GM18508 (cell line): ENCODE data around the gene EEPD1.
"Not testable (repeated sequence)": the region's sequence is repeated elsewhere in the genome, so short reads cannot be mapped to it uniquely, and the experiment has no call there.

ENCODE experiments used
- ATAC-seq: cut with Tn5 transposase; IDR thresholded peaks from one replicate; pipeline ENCODE4 v1.9.1; 2021; ENCODE audit warnings: moderate number of reproducible peaks; ENCODE audit not compliant: insufficient read depth, unreplicated experiment

Gene EEPD1

DNA sequence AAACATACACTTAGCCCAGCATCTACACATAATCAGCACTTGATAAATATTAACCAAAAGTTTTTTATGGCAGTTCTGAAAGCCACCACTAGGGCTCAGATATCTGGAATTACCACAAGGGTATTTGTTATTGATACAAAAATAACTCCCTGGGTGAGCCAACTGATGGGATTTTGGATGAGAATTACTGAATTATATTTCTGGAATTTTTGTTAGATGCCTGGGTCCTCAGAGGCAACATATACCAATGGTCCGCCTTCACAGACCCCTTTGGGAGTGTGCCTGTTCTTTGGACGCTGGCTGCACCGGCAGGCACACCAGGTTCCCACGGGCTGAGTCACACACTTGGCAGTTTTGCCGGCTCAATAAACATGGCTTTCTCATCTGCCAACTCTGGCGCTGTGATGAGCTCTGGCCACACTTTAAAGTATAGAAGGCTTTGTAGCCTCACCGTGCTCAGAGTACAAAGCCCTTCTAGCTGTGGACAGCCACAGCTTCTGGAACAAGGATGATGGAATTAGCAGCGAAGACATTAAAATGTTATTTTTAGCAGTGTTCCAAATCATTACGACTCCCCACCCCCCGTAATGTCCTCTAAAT lies 24.5 kb upstream of the EEPD1 start:
- no peak for ATAC-seq

GRCh38 chr7:36129048-36129534 lies 24.0 kb upstream of the EEPD1 start:
- no peak for ATAC-seq

GRCh38 chr7:36130236-36130945 lies 22.7 kb upstream of the EEPD1 start:
- ATAC-seq, result no peak

DNA sequence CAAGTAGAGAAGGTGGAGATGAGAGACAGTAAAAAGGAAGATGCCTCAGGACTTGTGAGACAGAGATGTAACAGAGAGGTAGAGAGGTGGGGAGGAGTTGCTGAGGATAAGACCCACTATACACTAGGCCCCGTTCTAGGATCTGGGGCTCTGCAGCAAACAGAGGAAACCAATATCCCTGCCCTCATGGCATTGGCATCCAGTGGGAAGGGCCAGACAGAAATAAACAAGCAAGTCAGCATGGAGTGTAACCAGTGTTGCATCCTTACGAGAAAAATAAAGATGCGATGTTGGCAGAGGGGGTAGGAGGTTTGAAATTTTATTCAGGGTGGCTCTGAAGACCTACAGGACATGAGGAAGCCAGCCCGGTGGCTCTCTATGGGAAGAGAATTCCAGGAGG lies 22.0 kb upstream of the EEPD1 start:
- no peak for ATAC-seq

- ATAC-seq, result no peak
These were observed 21.6 kb upstream of the EEPD1 start for GRCh38 chr7:36131499-36131898.

DNA sequence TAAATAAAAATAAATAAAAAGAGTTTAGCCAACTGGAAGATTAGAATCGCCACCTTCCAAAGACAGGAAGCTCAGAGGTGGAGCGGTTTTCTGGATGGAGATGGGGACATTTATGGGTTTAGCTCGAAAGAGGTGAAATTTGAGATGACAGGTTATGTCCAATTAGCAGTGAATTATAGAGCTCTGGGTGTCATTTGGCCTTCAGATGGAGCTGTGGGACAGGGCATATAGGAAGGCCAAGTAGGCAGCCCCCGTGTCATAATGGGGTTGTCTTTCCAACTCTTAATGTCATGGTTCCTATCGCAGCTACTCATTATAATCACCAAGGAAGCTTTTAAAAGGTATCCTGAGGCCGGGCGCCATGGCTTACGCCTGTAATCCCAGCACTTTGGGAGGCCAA lies 21.0 kb upstream of the EEPD1 start:
- no peak for ATAC-seq

DNA sequence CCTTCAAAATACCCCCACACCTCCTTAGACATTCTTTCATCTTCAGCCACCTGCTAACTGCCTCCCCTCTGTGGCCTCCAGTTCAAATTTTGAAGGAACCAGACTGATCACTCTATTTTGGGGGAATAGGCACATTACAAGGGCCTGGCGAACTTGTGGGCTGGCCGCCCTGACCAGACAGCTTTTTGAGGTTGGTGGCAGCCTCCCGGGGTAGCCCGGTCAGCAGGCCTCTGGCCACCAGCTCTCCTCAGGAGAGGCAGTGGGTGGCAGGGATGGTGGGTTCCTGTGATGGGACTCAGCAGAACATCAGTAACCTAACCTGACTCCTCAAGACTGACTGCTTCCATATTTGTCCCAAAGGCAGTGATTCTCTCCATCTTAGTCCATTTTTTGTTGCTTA lies 17.4 kb upstream of the EEPD1 start:
- no peak for ATAC-seq

GRCh38 chr7:36137258-36137657 lies 15.8 kb upstream of the EEPD1 start:
- ATAC-seq, result no peak

DNA sequence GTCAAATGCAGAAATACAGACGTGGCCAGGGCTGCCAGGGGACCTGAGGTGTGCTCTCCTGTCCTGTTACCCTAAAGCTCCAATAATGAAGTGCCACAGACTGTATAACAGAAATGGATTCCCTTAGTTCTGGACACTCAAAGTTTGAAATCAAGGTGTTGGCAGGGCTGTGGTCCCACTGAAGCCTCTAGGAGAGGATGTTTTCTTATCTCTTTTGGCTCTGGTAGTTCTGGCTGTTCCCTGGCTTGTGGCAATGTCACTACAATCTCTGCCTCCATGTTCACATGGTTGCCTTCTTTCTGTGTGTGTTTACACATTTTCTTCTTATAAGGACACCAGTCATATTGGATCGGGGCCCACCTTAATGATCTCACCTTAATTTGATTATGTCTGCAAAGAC lies 15.3 kb upstream of the EEPD1 start:
- ATAC-seq, result no peak

DNA sequence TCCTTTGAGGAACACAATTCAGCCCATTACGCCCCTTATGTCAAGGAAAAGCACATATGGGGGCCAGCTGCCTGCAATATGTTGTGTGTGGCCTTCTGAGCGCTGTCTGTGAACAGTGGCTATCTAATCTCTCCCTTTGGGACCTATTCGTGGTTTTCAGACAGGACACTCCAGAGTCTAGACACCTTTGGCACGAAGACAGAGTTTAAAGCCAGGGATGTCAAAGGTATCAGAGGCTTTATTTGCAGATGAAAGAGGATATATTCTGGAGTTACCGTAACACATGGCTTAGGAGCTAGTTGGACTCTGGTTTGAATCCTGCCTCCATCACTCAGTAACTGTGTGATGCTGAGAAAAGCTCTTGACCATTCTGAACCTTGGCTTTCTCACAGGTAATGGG lies 14.8 kb upstream of the EEPD1 start:
- no peak for ATAC-seq

DNA sequence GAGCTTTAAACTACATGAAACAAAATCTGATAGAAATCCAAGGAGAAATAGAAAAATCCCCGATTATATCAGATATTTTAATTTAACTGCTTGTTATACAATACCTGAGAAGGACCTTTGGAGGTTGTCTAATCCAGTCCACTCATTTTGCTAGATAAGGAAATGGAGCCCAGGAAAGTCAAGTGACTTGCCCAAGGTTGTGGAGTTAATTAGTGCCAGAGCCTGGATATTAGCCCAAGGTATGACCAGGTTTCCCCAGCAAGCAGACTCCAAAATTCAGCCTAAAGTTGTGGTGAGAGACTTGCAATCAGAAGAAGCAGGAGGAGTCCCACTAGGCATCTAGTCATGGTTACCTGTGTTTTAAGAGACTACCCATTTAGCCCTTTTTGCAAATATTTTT lies 11.7 kb upstream of the EEPD1 start:
- no peak for ATAC-seq

DNA sequence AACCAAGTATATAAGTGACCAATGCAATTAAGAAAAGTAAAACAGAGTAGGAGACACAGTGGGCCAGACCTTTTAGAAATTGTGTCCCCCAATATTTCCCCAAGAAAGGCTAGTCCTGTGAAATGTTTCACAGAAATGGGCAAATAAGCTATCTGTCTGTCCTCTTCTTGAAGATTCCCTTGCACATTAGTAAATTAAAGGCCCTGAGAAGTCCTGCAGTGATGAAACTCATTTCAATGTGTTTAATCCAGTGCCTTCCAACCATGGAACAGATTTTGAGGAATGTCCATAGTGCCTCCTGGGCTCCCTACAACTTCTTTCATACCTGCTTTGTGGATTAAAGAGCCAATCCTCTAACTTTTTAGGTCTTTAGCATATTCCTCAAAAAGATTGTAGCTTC lies 11.2 kb upstream of the EEPD1 start:
- no peak for ATAC-seq

DNA sequence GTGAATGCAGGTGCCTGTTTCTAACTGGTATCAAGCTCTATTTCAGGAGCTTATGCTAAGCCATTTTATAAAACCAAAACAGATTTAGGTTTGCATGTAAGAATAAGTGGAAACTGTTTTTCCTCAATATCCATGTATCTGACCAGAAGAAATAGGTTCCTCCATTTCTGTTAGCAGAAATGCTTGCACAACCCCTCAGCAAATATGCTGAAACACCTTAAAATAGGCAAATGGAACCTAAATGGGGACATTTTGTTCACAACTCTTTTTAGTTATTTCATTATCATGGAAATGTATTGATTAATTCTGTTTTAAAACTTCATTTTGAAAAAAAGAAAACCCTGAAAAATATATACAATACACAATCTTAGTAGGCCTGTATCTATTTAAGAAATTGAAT lies 8.9 kb upstream of the EEPD1 start:
- ATAC-seq, result no peak

GRCh38 chr7:36145686-36146085 lies 7.4 kb upstream of the EEPD1 start:
- no peak for ATAC-seq

DNA sequence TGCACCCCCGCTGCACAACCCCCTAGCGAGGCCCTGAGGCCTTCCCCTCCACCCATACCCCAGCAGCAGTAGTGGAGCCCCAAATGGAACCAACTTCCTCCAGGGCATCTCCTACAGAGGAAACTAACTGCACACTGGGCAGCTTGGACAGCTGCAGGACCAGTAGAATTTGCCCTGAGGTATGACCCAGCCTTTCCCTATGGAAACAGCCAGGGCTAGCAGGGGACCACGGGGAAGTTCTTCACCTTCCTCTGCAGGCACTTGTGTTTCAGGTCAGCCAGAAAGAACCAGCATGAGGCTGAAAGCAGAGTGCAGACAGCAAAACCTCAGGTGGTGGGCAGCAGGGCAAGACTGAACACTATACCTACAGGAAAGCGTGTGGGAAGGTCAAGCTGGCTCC lies 5.7 kb upstream of the EEPD1 start:
- no peak for ATAC-seq

DNA sequence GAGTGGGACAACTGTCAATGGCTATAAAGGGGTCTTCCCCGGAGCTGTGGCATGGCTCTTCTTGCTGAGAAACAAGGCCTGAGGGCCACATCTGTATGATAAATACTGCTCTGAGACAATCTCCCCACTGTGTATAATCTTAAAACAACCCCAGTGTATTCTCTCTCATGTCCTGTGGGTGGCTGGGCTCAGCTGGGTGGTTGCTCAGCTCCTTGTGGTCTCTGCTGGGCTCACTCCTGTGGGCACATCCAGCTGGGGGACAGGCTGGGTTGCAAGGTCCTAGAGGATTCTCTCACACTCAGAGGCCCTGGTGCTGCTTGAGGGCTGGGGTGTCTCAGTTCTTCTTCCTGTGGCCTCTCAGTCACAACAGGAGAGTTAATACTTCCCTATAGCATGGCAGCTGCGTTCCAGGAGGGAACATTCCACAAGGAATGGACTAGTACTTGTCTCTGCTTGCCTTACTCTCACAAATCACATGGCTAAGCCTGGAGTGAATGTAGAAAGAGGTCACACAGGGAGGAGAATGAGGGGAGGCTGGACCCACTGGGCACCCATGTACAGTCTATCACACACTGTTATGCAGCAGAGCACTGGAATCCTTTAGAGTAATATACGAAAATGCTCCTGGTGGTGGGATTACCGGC lies 4.5 kb upstream of the EEPD1 start:
- no peak for ATAC-seq

GRCh38 chr7:36149240-36149639 lies 3.8 kb upstream of the EEPD1 start:
- ATAC-seq, result not testable (repeated sequence)

- no peak for ATAC-seq
These were observed 3.2 kb upstream of the EEPD1 start for GRCh38 chr7:36149694-36150452.

- no peak for ATAC-seq
These were observed 916 bp upstream of the EEPD1 start for GRCh38 chr7:36151921-36152755.

- ATAC-seq, result no peak
These were observed 580 bp downstream of the EEPD1 start for GRCh38 chr7:36153571-36154097.
